ENCODE data around the gene SLC13A3.

- TF ChIP-seq CTCF (conservative IDR thresholded peaks at IDR 0.05; ENCODE audit: low read depth, low read length): no peak
- TF ChIP-seq EZH2 (IDR thresholded peaks at IDR 0.05; ENCODE audit: borderline replicate concordance, low read depth, low read length, poor library complexity, severe bottlenecking): no peak
These were observed 7.1 kb downstream of the SLC13A3 start for GRCh38 chr20:46644160-46644559.
